DND-41 (cell line): ENCODE results near the gene PTPRN2.

Experiments
- EZH2 ChIP-seq: IDR thresholded peaks from 3 replicates; pipeline ENCODE4 v1.6.1; 2012; ENCODE audit warnings: borderline replicate concordance, low read depth, mild to moderate bottlenecking, moderate library complexity, low read length, inconsistent platforms; ENCODE audit not compliant: severe bottlenecking
- TF ChIP-seq, protein P1 (sequence below): IDR thresholded peaks from 2 replicates; pipeline ENCODE4 v1.5.1; 2012; ENCODE audit warnings: borderline replicate concordance, low read length, moderate library complexity, mild to moderate bottlenecking; ENCODE audit not compliant: poor library complexity, severe bottlenecking; ENCODE audit errors: extremely low read depth

DNA sequence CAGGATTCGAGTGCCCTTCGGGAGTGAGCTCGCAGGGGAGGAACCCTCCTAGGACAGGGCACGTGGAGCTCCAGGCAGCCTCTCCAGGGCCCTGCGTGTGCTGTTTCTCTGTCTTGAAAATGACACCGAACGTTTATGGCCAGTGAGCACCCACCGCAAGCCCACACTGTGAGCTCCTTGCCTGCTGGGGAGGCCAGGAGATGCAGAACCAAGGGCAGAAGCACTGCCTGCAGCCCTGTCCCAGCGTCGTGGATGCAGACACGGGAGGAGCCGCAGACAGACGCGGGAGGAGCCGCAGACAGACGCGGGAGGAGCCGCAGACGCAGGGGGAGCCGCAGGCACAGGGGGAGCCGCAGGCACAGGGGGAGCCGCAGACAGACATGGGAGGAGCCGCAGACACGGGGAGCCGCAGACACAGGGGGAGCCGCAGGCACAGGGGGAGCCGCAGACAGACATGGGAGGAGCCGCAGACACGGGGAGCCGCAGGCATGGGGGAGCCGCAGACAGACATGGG is 314.4 kb downstream of the PTPRN2 start:
- TF ChIP-seq, protein P1, sequence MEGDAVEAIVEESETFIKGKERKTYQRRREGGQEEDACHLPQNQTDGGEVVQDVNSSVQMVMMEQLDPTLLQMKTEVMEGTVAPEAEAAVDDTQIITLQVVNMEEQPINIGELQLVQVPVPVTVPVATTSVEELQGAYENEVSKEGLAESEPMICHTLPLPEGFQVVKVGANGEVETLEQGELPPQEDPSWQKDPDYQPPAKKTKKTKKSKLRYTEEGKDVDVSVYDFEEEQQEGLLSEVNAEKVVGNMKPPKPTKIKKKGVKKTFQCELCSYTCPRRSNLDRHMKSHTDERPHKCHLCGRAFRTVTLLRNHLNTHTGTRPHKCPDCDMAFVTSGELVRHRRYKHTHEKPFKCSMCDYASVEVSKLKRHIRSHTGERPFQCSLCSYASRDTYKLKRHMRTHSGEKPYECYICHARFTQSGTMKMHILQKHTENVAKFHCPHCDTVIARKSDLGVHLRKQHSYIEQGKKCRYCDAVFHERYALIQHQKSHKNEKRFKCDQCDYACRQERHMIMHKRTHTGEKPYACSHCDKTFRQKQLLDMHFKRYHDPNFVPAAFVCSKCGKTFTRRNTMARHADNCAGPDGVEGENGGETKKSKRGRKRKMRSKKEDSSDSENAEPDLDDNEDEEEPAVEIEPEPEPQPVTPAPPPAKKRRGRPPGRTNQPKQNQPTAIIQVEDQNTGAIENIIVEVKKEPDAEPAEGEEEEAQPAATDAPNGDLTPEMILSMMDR: no peak
- TF ChIP-seq EZH2: no peak
